HEK293T (cell line): ENCODE measurements around the gene SOBP.

ENCODE experiments used
- ARNT ChIP-seq: fragments of 450-650 bp; IDR thresholded peaks from 2 replicates; pipeline ENCODE4 v1.6.1; 2017; ENCODE audit warnings: mild to moderate bottlenecking
- BHLHE40 ChIP-seq: fragments of 450-650 bp; IDR thresholded peaks from 2 replicates; pipeline ENCODE4 v1.6.1; 2016; ENCODE audit warnings: mild to moderate bottlenecking, moderate library complexity, borderline replicate concordance
- ELF4 ChIP-seq: fragments of 450-650 bp; IDR thresholded peaks from 2 replicates; pipeline ENCODE4 v1.6.1; 2017; ENCODE audit warnings: antibody characterized with exemption
- FOXK2 ChIP-seq: fragments of 450-650 bp; IDR thresholded peaks from 2 replicates; pipeline ENCODE4 v1.6.1; 2016; ENCODE audit warnings: mild to moderate bottlenecking
- FOXM1 ChIP-seq: fragments of 450-650 bp; IDR thresholded peaks from 2 replicates; pipeline ENCODE4 v1.6.1; 2017; ENCODE audit warnings: mild to moderate bottlenecking, borderline replicate concordance
- L3MBTL2 ChIP-seq: fragments of 450-650 bp; conservative IDR thresholded peaks from 2 replicates; pipeline ENCODE4 v1.6.1; 2016; ENCODE audit warnings: mild to moderate bottlenecking
- LEF1 ChIP-seq: fragments of 450-650 bp; IDR thresholded peaks from 2 replicates; pipeline ENCODE4 v1.6.1; 2017; ENCODE audit warnings: mild to moderate bottlenecking, borderline replicate concordance
- SUZ12 ChIP-seq: fragments of 450-650 bp; IDR thresholded peaks from 2 replicates; pipeline ENCODE4 v1.6.1; 2016; ENCODE audit warnings: mild to moderate bottlenecking
- TARDBP ChIP-seq: fragments of 450-650 bp; IDR thresholded peaks from 2 replicates; pipeline ENCODE4 v1.6.1; 2016
- ZNF384 ChIP-seq: fragments of 450-650 bp; IDR thresholded peaks from 2 replicates; pipeline ENCODE4 v1.6.1; 2016

- TF ChIP-seq ARNT (no peak), ZNF384 (no peak), BHLHE40 (no peak), FOXM1 (no peak), ELF4 (no peak), SUZ12 (no peak), LEF1 (no peak), TARDBP (no peak), L3MBTL2 (no peak), FOXK2 (no peak)
These were observed 100.0 kb downstream of the SOBP start for GRCh38 chr6:107589934-107590333.
